ENCODE measurements around the gene AGA.

Gene AGA

DNA sequence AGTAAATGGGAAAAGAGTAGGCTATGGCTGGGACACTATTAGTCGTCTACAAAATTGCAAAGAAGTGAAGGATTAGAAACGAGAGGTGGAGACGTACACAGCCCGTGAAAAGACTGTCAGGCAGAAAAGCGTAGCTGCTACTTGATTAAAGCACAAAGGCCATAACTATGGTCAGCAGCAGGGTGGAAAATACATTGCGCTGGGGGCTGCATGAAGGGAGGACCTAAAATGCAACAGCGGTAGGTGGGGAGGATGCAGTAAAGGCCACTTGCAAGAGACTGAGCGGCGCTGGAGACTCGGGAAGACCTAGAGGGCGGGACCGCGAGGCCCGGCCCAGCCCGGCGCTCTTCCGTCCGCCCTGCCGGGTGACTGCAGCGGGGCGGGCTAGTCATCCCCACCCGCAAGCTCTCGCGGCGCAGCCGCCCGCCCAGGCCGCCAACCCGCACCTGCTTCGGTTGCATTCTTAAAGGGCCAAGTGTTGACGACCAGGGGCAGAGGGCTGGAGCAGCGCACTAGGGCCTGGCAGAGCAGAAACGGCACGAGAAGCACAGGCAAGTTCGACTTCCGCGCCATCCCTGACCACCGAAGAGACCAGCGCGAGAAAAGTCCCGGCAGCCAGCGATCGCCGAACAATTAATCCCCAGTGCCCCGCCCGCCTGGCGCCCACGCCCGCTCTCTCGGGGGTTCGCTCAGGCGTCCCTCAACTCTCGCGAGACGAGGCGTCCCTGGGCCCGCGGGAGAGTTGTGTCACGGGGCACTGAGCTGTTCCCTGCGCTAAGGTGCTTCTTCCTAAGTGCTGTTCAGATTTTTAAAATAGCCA is at the start of gene AGA:
Gene AGA (minus strand): TSS at position 635 of the 820 bp plus-strand sequence. CDS start 62 bp downstream, at position 573.
- peak; percentile 91 to 94 (median 92) for DNase-seq (ENCODE audit: low read depth in 2 of 3, low spot score in 1 of 3)

DNA sequence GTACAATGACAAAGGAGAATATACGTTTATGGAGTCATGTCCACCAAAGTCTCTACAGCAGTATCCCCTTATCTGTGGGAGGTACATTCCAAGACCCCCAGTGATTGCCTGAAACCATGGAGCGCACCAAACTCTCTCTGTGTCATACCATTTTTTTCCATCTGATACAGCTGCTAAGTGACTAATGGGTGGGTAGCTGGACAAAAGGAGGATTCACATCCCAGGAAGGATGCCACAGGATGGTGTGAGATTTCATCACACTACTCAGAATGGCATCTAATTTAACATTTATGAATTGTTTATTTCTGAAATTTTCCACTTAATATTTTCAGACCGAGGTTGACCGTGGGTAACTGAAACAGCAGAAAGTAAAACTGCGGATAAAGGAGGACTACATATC is 49.8 kb upstream of the AGA start:
- no peak for DNase-seq (ENCODE audit: low read depth in 2 of 3, low spot score in 1 of 3)

DNA sequence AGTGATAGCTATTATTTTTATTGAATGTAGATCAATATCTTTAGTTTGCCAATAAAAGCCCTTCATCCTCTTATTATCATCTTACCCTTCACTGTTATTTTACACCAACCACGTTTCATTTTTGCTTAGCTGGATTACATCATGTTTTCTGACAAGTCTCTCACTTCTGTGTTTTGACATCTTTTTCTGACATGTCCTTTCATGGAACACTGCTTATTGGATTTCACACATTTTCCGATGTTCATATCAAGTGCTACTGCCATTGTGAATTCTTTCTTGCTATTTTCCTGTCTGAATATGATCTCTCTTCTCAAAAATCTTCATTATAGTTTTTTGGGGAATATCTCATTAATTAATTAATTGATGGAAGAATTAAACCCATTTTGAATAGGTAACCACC is 48.5 kb upstream of the AGA start:
- no peak for DNase-seq (ENCODE audit: low read depth in 2 of 3, low spot score in 1 of 3)

DNA sequence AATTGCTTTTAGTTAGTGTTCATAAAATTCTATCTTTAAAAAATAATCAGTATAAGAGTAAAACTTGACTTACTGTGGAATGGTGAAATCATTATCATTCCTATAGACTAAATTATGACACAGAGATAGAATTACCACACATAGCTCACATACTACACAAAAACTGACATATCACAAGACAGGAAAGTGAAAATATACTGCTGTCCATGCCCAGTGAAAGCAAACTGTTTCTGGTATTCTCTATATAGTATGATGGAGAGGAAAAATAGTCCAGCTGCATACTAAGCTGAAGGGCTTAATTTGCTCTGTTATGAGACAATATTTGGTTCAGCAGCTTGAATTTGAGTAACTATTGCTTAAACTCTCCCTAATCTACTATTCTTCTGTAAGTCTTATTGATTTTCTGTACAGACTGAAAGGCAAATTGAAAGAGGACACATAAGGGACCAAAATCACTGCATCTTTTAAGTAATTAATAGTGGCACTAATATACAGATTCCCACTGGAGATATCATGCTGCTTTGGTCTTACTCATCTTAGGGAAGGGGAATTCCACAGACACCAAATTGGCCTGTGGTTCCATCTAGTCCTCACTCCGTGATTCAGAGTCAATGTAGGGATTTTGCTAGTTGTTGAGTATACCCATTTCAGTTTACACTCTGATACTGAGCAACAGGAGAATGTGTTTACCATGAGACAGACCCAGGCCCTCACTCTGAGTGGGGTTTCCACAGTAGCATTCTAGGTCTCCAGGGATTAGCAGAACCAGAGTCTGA is 47.4 kb upstream of the AGA start:
- DNase-seq (ENCODE audit: low read depth in 2 of 3, low spot score in 1 of 3), result no peak

DNA sequence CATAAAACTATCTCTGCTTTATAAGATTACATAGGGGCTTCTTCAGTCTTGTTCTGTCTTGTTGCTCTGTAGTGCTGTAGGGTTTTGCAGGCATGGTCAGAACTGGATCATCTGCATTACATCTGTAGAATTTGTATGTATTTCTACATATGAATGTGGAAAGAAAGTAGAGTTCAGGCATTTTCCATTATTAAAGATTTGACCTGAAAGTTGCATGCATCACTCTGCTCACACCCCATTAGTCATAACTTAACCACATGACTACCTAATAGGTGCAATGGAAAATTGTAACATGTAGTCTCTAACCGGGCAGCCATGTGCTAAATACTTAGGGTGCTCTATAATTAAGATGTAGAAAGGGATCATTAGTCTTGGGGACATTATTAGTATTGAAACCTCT is 45.7 kb upstream of the AGA start:
- DNase-seq (ENCODE audit: low read depth in 2 of 3, low spot score in 1 of 3), result no peak

DNA sequence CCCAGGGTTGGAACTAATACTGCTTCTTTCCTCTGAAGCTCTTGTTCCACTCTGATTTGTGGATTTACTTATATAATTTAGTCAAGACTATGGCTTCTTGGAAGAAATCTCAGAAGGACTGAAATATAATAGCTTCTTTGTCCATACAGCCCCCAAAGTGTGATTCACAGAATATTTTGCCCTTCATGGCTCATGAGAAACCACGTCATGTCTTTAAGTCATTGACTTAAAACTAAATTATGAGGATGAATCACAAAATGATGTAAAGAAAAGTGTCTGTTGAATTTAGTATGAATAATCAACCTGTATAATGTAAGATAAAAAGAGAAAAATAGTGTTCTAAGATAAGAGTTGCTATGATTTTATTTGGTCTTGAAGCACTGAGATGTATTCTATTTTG is 43.3 kb upstream of the AGA start:
- DNase-seq (ENCODE audit: low read depth in 2 of 3, low spot score in 1 of 3), result no peak

DNA sequence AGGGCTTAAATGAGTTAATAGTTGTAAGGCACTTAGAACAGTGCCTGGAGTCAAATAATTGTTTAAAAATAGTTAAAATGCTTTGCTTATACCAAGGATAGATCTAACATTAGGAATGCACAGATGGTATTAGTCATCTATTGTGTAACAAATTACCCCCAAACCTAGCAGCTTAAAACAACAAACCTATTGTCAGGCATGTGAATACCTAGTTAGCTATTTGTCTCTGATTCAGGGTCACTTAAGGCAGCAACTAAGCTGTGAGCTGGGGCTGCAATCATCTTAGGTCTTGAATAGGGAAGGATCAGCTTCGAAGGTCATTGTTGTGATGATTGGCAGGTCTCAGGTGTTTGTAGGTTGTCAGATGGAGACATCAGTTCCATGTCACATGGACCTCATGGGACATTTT is 42.4 kb upstream of the AGA start:
- no peak for DNase-seq (ENCODE audit: low read depth in 2 of 3, low spot score in 1 of 3)

DNA sequence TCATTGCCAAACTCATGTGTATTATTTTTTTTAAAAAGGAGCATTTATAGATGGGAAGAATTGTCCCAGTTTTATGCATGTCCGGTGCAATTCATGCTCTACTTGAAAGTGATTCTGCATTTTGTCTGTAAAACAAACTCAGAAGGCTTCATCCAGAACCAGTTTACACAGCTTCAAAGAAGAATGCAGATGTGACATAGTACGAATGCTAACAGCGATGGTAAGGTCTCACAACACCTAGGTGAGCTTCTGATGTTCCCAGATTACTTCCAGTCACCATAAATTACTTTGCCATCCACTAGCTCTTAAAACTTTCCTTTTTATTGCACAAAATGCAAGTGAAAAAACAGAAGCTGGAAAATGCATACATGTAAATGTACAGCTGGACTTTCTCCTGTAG is 41.5 kb upstream of the AGA start:
- no peak for DNase-seq (ENCODE audit: low read depth in 2 of 3, low spot score in 1 of 3)

DNA sequence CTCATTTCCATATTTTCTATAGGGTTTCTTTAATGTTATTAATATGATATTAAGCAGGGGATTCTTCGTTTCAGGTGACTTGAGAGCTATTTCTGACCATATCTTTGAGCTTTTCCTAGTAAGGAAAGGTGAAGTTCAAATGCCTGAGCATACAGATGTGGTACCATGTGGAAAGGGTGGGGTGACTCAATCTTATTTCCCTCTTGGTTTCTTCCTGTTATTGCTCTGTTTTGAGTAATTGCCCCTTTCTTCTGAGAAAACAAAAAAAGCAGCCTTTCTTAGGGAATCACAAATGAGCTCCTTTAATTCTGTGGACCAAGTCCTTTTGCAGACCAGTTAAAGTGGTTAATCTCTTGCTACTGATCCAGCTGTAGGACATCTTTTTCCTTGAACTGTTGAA is 41.0 kb upstream of the AGA start:
- no peak for DNase-seq (ENCODE audit: low read depth in 2 of 3, low spot score in 1 of 3)

DNA sequence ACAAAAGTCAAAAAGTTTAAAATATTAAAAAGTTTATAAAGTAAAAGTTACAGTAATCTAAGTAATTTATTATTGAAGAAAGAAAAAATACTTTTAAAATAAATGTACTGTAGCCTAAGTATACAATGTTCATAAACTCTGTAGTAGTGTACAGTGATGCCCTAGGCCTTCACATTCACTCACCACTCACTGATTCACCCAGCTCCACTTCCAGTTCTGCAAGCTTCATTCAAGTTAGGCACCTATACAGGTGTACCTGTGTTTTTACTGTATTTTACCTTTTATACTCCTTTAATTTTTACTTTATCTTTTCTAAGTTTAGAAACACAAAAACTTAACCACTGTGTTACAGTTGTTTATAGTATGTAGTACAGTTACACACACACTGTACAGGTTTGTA is 40.1 kb upstream of the AGA start:
- DNase-seq (ENCODE audit: low read depth in 2 of 3, low spot score in 1 of 3), result no peak

DNA sequence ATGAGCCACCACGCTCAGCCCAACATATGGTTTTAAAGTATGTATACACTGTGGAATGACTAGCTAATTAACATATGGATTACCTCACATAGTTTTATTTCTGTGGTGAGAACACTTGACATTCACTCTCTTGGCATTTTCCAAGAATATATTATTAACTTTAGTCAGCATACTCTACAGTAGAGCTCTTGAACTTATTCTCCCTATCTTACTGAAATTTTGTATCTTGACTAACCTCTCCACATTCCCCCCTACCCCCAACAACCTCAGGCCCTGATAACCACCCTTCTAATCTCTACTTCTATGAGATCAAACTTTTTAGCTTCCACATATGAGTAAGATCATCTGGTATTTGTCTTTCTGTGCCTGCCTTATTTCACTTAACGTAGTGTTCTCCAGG is 38.6 kb upstream of the AGA start:
- no peak for DNase-seq (ENCODE audit: low read depth in 2 of 3, low spot score in 1 of 3)

DNA sequence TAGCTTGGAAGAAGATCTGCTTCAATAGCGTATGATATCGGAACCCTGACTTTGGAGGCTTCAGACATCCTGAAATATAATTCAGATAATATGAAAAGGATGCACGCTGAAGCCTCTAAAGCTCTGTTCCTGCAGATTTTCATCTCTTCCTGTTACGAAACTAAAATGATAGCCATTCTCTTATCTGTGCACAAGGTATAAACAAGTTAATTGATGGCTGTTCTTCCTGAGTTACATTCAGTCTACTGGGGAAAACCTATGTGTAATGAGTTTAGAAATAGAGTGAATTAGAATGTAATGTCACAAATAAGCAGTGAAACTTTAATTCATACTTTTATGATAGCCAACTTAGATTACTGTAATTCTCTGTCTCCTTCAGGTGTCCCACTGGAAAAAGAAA is 36.8 kb upstream of the AGA start:
- no peak for DNase-seq (ENCODE audit: low read depth in 2 of 3, low spot score in 1 of 3)

DNA sequence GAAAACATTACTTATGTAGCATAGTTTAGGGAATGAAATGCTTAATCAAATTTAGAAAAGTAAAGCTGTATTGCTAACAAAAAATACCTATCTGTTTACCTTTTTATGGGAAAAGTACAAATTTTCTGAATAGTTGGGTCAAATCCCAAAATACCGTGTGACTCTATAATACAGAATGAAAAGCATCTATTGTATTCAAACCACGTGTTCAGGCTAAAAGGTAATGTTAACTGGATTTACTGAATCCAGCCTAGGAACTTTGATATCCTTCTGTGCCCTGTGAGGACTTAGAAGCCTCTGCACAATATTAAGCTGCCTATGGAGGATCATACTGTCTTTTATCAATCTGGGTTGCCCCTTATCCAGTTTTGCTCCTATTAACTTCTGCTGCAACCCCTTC is 36.3 kb upstream of the AGA start:
- DNase-seq (ENCODE audit: low read depth in 2 of 3, low spot score in 1 of 3), result no peak

DNA sequence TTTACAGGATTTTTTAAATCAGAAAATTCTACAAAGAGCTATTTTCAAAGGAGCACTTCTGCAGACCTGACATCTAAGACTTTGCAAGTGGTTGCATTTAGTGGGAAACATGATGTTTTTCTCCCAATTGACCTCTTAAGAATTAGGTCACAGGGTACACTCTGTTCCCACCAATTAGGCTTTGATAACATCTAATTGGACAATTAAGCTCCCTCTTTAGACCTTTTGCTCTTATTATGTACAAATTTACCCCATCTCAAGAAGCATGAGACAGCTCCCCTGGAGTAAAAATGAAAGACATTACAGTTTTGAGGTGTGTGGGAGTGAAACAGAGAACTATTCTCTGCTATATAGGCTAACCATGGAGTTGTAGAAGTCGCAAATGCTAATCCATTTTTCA is 31.8 kb upstream of the AGA start:
- no peak for DNase-seq (ENCODE audit: low read depth in 2 of 3, low spot score in 1 of 3)

DNA sequence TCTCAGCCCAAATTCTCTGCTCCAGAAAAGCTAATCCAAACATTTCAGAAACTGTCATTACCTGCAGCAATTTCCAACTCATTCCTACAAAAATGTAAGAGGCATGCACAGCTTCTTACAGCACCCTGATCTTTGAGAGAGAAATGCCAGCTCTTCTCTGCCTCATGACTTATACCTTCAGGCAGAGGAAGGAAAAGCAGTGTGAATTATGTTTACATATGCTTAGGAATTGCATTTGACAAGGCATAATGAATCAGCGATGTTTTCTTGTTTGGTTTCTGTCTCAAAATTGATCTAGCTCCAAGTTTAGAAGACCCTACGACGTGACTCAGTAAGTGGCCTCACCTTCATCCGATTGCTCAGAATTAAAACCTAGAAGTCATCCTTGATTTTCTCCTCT is 21.8 kb upstream of the AGA start:
- DNase-seq (ENCODE audit: low read depth in 2 of 3, low spot score in 1 of 3), result no peak

DNA sequence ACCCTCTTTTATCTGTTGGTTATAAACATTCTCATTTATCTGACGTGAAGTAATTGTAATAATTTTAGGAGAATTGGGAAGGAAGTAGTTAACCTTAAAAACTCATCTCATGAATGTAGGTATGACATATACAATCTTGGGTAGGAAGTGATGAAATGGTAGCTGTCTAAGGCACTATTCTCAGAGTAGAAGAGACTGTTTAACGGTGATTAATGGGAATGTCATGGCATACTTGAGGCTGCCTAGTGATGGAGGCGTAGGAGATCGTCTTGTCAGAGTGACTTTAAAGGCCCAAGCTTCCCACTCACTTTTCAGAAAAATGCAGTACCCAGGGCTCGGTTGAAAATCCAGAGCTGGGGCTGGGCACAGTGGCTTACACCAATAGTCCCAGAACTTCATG is 19.4 kb upstream of the AGA start:
- no peak for DNase-seq (ENCODE audit: low read depth in 2 of 3, low spot score in 1 of 3)

DNA sequence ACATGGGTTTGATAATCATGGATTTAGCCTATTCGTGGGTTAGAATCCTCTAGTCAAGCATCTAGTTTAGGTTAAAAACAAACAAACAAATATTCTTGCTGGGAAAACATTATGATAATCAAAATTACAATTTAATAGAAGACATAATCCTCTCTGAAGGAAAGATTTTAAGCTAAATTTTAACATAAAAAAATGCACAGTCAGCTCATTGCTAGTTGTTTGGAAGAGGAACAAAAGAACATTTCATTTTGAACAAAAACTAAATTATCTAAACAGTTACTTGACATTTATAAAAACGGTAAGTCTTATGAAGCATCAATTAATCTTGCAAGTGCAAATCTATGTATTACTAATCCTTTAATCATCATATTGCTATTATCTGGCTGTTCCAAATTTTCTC is 18.2 kb upstream of the AGA start:
- DNase-seq (ENCODE audit: low read depth in 2 of 3, low spot score in 1 of 3), result no peak

DNA sequence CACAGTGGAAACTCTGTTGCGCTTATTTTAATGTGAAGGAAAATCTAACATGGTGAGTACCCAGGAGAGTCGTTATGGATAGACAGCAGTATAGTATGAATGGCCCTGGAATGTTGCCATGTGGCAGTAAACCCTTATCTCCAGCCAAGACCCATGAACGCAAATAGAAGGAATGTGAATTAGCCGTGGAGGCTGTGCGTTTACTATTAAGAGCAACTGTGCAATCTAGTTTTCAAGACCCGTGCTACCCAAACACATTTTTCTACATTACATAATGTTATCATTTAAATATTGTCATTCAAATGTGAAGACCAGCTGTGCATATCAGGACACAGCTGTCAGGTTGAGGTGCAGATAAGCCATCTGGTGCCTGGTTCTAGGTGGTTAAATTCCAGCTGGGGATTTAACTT is 13.3 kb upstream of the AGA start:
- no peak for DNase-seq (ENCODE audit: low read depth in 2 of 3, low spot score in 1 of 3)

DNA sequence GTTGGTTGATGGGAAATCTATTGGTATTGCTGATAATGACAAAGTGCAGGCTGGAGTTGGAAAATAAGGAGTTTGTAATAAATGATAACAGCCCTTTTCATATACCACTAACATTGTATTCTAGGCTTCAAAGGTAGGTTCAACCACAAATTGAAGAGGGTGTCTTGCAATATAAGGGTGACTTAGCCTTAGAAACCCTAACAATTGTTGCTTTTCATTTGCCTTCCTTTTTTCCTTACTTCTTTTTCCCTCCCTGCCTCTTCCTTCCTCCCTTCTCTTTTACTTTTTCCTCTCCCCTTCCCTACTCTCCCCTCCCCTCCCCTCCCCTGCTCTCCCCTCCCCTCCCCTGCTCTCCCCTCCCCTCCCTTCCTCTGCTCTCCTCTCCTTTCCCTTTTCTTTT is 10.9 kb upstream of the AGA start:
- no peak for DNase-seq (ENCODE audit: low read depth in 2 of 3, low spot score in 1 of 3)

DNA sequence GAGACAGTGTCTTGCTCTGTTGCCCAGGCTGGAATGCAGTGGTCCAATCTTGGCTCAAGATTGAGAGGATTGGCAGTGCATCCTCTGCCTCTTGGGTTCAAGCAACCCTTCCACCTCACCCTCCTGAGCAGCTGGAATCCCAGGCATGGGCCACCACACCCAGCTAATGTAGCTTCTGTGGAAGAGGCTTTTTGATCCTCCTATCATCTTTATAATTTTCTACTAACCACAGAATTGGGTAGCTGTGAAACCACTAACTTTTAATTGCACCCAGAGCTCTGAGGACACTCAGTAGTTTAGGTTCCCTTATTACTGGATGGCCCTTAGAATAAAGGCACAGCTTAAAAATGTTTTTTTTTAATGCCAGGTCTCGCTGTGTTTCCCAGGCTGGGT is 8.9 kb upstream of the AGA start:
- DNase-seq (ENCODE audit: low read depth in 2 of 3, low spot score in 1 of 3), result no peak

DNA sequence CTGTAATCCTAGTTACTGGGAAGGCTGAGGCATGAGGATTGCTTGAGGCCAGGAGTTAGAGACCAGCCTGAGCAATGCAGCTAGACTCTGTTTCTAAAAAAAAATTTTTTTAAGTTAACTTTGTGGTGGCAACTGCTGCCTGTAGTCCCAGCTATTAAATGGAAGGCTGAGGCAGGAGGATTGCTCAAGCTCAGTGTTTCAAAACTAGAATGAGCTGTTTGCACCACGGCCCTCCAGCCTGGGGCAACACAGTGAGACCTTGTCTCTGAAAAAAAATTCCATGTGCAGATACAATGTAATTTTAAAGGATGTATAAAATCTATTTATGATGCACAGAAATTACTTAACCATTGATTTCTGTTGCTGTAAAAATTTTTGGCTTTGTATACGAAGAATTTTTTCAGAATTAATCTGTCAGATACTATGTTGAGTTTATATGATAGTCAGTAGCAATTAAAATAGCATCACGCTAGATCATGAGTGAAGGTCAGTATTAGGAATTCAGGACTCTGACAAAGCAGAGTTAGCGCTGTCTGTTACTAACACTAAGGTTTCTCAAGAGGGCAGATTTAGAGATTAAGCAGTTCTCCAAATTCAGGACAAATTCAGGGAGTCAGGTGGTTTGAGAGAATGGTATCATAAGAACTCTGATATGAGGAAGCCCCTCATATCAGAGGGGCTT is 8.3 kb upstream of the AGA start:
- DNase-seq (ENCODE audit: low read depth in 2 of 3, low spot score in 1 of 3), result no peak

DNA sequence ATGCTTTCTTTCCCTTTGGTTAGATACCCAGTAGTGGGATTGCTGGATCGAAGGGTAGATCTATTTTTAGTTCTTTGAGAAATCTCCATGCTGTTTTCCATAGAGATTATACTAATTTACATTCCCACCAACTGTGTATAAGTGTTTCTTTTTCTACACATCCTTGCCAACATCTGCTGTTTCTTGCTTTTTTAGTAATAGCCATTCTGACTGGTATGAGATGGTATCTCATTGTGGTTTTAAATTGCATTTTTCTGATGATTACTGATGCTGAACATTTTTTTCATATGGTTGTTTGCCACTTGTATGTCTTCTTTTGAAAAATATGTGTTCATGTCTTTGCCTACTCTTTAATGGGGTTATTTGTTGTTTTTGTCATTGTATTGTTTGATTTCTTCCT is 6.6 kb upstream of the AGA start:
- no peak for DNase-seq (ENCODE audit: low read depth in 2 of 3, low spot score in 1 of 3)
